Smooth muscle cell (in vitro differentiated cells): Measurements from ENCODE around the gene MMP20. TPM values are rescaled to one million over a fixed set of nuclear protein-coding genes. Genes with fewer than 3 reads are reported as not detected.

Experiments
- DNase-seq: peaks from one replicate; lab custom pipeline; 2025; ENCODE audit not compliant: unreplicated experiment; lab: John Stamatoyannopoulos, UW
- H2AFZ ChIP-seq: fragments of 200-600 bp; sonication (generic); 2 replicates; pipeline ENCODE4 v1.6.0; 2016; ENCODE audit warnings: antibody characterized with exemption, low read depth, mild to moderate bottlenecking
- H3F3A ChIP-seq: fragments of 200-600 bp; sonication (generic); 2 replicates; pipeline ENCODE4 v1.6.0; 2017; ENCODE audit warnings: antibody characterized with exemption, low read depth
- H3K27ac ChIP-seq: fragments of 200-600 bp; sonication (generic); 2 replicates; pipeline ENCODE4 v1.5.1; 2016; ENCODE audit warnings: low read depth, mild to moderate bottlenecking
- H3K27me3 ChIP-seq: fragments of 200-600 bp; sonication (generic); 2 replicates; pipeline ENCODE4 v1.6.1; 2016; ENCODE audit warnings: low read depth, mild to moderate bottlenecking
- H3K36me3 ChIP-seq: fragments of 200-600 bp; sonication (generic); 2 replicates; pipeline ENCODE4 v1.5.1; 2016; ENCODE audit warnings: low read depth
- H3K4me1 ChIP-seq: fragments of 200-600 bp; sonication (generic); 2 replicates; pipeline ENCODE4 v1.5.1; 2016; ENCODE audit warnings: low read depth
- H3K4me2 ChIP-seq: fragments of 200-600 bp; sonication (generic); 2 replicates; pipeline ENCODE4 v1.6.0; 2016; ENCODE audit warnings: mild to moderate bottlenecking
- H3K4me3 ChIP-seq: fragments of 200-600 bp; sonication (generic); 2 replicates; pipeline ENCODE4 v1.5.1; 2016; ENCODE audit warnings: mild to moderate bottlenecking
- H3K79me2 ChIP-seq: fragments of 200-600 bp; sonication (generic); 2 replicates; pipeline ENCODE4 v1.6.0; 2016; ENCODE audit warnings: low read depth, mild to moderate bottlenecking
- H3K9ac ChIP-seq: fragments of 200-600 bp; sonication (generic); 2 replicates; pipeline ENCODE4 v1.6.0; 2016; ENCODE audit warnings: low read depth
- H3K9me3 ChIP-seq: fragments of 200-600 bp; sonication (generic); replicated peaks from 2 replicates; pipeline ENCODE4 v1.5.1; 2016; ENCODE audit warnings: low read depth
- H4K20me1 ChIP-seq: fragments of 200-600 bp; sonication (generic); 2 replicates; pipeline ENCODE4 v1.6.0; 2016; ENCODE audit warnings: low read depth
- WGBS: methylation state at CpG from one replicate; pipeline ENCODE4 v1.1.7; 2016; ENCODE audit warnings: low lambda C conversion rate; 5-methylcytosine and 5-hydroxymethylcytosine counted together
- polyA plus RNA-seq: library from polyadenylated mRNA; unstranded; fragments of >200 nt; fragmentation: Nextera tagmentation; extraction: Ambion mirVana; gene quantifications from 2 replicates; pipeline ENCODE4 v1.2.1, GENCODE V29; 2016
- total RNA-seq: library from RNA; depleted of rRNA; stranded (reverse); fragments of >200 nt; gene quantifications from 2 replicates; pipeline ENCODE4 v1.2.3, GENCODE V29; 2014
- TF ChIP-seq, protein P1 (sequence below): fragments of 200-600 bp; sonication (generic); IDR thresholded peaks from 2 replicates; pipeline ENCODE4 v1.5.1; 2017; ENCODE audit warnings: borderline replicate concordance, mild to moderate bottlenecking, antibody characterized with exemption; ENCODE audit not compliant: insufficient read depth, poor library complexity, severe bottlenecking

The MMP20 gene
- total and polyA plus RNA-seq, 2 experiments from 2014 or later: 0.49 to 0.87 TPM

DNA sequence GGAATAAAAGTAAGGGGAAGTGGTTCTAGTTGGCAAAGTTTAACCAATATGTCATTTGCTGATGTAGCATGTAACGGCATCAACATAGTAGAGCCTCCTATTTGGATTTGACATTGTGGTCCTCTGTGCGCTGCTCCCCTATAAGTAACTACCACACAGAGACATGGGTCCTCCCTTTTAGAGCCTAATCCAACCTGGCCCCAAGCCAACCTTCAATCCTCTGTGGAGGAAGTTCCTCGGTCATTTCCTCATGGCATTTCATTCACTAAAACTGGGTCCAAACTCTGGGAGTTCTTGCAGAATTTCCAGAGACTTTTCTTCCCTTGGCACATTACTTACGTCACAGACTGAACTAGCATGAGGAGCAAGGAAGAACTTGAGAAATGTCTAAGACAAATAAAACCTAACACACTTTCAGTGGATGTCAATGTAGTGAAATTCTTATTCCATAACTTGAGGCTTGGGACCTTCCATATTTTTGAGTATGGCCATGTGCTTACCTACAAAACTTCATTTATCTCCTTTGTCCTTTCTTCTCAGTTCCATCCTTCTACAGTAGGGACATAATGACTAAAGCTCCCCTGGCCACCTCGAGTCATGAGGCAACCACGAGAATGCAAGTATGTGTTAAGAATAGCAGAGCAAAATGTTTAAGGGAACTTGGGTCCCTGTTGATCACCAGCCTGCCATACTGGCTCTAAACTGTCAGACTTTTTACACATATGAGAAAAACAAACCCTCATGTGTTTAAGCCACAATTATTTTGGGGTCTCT, 34.7 kb downstream of the MMP20 start:
- Histone ChIP-seq H3K4me2 (no peak overlapping the region), H3K79me2 (no peaks in the 10 kb centered on the region), H3F3A (no peaks in the 10 kb centered on the region), H3K27ac (no peak overlapping the region), H3K9ac (no peak overlapping the region), H3K4me3 (no peak overlapping the region), H2AFZ (no peak overlapping the region), H3K36me3 (no peaks in the 10 kb centered on the region), H3K27me3 (no peaks in the 10 kb centered on the region), H4K20me1 (no peaks in the 10 kb centered on the region), H3K9me3 (no peaks in the 10 kb centered on the region), H3K4me1 (no peaks in the 10 kb centered on the region)
- TF ChIP-seq, protein P1, sequence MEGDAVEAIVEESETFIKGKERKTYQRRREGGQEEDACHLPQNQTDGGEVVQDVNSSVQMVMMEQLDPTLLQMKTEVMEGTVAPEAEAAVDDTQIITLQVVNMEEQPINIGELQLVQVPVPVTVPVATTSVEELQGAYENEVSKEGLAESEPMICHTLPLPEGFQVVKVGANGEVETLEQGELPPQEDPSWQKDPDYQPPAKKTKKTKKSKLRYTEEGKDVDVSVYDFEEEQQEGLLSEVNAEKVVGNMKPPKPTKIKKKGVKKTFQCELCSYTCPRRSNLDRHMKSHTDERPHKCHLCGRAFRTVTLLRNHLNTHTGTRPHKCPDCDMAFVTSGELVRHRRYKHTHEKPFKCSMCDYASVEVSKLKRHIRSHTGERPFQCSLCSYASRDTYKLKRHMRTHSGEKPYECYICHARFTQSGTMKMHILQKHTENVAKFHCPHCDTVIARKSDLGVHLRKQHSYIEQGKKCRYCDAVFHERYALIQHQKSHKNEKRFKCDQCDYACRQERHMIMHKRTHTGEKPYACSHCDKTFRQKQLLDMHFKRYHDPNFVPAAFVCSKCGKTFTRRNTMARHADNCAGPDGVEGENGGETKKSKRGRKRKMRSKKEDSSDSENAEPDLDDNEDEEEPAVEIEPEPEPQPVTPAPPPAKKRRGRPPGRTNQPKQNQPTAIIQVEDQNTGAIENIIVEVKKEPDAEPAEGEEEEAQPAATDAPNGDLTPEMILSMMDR: no peak
- 79% methylated on average over 6 of the region's 6 CpGs for WGBS
- DNase-seq: no peak

DNA sequence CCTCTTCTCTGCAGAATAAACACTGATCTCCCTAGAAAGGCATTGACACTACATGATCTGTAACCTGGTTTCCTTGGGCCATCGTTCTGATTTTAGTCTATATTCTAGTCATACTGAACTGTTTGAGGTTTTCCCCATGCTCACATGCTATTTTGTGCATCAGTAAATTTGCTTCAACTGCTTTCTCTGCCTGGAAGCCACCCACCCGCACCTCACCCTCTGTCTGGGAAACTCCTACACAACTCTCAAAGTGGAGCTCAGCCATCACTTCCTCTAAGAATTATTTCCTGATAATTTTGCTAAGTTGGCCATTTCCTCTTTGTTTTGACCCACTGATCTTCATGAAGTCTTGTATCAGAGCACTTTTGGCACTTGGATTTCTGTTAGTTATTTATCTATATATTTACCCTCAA, 36.1 kb downstream of the MMP20 start:
- TF ChIP-seq, protein P1: no peak
- no peaks in the 10 kb centered on the region for H3K27me3 ChIP-seq
- H2AFZ ChIP-seq: no peak overlapping the region
- H3K9ac ChIP-seq: no peak overlapping the region
- H3K9me3 ChIP-seq: no peaks in the 10 kb centered on the region
- 75% methylated on average over 2 of the region's 2 CpGs for WGBS
- no peaks in the 10 kb centered on the region for H4K20me1 ChIP-seq
- no peak overlapping the region for H3K4me2 ChIP-seq
- DNase-seq: no peak
- no peaks in the 10 kb centered on the region for H3K36me3 ChIP-seq
- H3K27ac ChIP-seq: no peak overlapping the region
- H3K4me3 ChIP-seq: no peak overlapping the region
- H3K79me2 ChIP-seq: no peaks in the 10 kb centered on the region
- no peaks in the 10 kb centered on the region for H3K4me1 ChIP-seq
- no peaks in the 10 kb centered on the region for H3F3A ChIP-seq

GRCh38 chr11:102587722-102588121, 37.4 kb downstream of the MMP20 start:
- Histone ChIP-seq H3K9ac (no peak overlapping the region), H3K36me3 (no peaks in the 10 kb centered on the region), H4K20me1 (no peaks in the 10 kb centered on the region), H3K4me3 (no peak overlapping the region), H3K27ac (no peak overlapping the region), H3K27me3 (no peaks in the 10 kb centered on the region), H3F3A (no peaks in the 10 kb centered on the region), H3K9me3 (no peaks in the 10 kb centered on the region), H3K4me1 (no peaks in the 10 kb centered on the region), H2AFZ (no peak overlapping the region), H3K79me2 (no peaks in the 10 kb centered on the region), H3K4me2 (no peak overlapping the region)
- TF ChIP-seq, protein P1: no peak
- DNase-seq: no peak
- WGBS: 93% methylated on average over 1 of the region's 1 CpG
